ENCODE data around the gene GUCD1.

Gene GUCD1

DNA sequence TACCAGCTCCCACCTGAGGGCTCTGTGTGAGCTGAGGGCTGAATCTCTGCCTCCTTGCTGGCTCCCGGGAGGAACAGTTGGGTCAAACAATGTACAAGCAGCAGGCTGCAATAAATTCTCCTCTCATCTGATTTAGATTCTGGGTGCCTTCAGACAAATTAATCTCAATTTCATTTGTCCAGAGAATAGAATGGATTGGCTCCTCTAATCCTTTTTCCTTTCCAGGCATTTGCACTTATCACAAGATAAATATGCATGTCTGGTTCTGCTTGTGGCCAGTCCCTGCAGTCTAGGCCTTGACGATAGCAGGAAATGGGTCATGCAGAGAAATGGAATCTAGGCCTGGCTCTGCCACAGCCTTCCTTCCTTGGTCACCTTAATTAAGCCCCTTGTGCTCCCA lies 31.1 kb downstream of the GUCD1 start:
- DNase-seq = no peak

DNA sequence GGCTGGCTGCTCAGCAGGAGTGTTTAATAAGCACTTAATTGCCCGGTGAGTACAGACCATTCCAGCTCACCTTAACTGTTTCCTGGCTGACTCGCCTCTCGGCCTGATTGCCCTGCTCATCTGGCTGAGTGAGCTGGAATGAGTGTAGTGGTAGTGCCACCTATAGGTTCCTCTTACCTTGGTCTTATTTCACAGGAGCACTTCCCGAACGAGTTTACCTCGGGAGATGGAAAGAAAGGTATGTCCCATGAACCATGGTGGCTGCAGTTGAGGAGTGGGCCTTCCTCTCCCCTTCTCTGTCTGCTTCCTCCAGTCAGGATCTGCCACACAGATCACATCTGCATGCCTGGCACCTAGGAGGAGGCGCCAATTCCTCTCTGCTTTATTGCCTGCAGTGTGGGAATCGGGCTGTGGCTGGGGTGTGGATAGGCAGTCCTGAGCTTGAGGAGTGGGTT lies 33.1 kb downstream of the GUCD1 start:
- DNase-seq = peak; percentile 38 to 49

DNA sequence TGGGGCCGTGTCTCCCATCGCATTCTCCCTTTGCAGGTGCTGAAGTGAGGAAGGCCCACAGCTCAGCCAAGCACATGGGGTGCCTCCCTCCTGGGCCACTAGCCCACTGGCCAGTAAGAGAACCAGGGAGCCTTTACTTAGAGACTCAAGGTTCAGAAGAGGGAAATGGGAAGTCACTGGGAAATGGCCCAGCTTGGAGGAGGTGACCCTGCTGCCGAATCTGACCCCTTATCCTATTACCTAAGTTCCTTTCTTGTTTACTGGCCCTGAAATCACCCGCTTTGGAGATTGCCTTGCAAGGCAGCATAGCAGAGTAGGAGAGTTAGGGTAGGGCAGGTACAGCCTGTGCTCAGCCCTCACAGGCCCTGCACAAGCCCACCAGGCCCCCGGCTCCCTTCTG lies 35.4 kb downstream of the GUCD1 start:
- no peak for DNase-seq

DNA sequence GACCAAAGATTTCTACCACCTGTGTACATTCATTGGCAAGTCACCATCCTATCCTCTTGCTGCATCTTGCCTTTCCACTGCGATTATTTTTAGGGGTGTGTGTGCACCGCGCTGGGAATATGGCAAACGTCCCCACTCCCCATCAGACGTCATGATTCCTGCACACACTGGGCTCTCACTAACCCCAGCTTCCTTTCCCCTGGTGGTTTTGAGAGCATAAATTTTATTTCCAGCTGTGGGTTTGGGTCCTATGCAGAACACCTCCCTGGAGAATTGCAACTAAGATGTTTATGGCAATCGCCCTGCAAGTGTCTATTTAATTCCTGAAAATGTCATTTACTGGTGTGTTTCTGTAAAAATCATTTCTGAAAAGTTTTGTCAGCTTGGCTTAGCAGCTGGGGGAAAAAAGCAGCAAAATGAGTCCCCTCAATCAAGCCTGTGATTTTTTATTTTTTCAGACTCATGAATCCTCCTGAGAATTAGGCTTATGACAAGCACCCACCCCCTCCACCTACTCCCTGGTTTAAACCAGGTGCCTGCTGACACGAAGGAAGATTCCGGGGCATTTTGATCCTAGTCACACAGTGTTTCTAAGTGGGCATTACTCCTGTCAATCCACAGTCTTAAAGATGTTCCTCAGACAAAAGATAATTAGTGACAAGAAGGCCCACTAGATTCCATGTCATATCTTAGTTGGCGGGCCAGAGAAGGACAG lies 36.0 kb downstream of the GUCD1 start:
- DNase-seq = no peak

DNA sequence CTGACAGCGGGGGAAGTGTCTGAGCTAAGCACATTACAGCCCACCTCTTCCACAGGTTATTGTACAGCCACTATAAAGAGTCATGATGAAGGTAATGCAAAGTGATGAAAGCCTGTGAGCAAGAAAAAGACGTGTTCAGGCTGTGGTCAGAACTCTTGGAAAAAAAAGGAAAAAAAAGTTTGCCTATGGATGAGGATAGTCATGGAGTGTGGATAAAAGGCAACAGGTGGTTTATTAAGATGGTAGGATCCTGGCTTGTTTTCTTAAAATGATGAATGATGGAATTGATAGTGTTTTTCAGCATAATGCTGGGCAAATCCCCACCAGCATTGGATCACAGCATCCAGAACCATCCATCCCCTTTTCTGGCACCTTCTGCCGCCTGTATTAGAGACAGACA lies 36.7 kb downstream of the GUCD1 start:
- no peak for DNase-seq

DNA sequence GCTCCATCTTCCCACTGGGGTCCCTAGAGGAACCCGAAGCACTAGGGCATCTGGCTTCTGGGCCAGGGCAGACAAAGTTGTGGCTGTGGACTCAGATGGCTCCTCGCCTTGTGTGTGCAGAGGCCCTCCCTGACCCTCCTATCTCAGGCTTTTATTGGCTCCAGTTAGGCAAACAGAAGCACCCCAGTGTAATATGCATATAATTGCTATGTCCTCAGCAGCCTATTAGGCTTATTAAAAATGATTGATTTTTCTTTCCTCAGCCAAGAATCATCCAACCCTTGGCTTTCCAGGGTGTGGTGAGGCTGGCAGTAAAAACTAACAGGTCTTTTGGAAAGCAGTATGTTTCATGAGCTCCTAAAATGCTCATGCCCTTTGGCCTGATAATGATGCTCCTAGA lies 37.5 kb downstream of the GUCD1 start:
- no peak for DNase-seq

DNA sequence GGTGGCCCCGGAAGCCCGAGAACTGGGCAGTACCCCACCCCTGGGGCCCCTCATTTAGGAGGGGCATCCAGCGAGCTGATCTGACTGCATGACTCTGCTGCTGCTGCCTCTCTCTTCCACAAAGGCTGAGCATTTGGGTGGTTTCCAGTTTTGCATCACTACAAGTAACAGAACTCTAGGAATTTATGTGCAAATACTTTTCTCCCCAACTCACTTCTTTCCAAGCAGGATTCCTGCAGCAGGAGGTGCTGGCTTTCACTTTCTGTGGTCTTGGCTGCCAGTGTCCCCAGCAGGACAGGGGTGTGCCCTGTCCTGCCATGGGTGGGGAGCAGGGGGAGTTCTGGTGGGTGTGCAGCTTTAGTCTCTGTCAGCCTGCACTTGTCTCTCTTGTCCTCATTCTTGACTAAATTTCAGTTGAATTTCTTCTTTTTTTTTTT lies 38.6 kb downstream of the GUCD1 start:
- DNase-seq = peak in 1 of 2 donors; percentile 39

DNA sequence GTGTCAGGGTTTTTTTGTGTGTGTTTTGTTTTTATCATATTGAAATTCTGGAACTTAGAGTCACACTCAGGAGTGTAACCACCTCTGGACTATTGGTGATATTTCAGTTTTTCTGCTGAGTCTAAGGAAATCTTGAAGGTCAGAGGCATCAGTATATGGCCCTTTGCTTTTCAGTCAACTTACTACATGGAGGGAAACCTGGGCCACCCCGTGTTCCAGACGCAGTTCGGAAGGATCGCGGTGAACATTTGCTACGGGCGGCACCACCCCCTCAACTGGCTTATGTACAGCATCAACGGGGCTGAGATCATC lies 40.0 kb downstream of the GUCD1 start:
- DNase-seq = no peak

DNA sequence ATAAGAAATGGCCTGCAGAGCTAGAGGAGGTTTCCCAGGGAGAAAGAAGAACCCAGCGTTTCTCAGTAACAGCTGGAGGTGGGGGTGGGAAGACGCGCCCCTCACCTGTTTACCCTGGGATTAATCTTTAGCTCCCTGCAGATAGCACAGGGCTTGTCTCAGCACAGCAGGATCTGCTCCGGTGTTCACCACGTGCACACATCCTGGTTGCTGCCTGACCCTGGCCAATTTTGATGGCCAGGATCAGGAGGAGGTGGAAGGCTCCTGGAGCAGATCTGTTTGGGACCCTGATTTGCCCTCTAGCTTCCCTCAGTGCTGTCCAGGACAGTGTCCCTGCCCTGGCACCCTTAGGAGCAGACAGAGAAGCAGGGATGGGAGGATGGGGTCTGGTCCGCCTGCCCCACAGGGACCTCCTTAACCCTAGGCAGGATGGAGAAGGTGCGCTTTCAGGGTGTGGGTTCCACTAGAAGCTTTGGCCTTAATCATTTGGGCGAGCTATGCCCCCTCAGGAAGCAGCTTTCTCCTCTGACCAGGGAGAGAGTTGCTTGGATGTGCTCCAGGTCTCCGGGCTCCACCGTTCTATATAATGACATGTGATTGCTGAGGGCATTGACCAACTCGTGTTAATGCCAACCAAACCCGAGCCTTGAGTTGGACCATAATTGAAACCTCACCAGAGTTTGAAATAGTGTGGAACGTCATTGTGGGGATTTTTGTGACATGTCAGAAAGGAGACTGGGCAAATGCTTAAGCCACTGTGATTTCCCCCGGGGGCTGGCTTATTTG lies 40.5 kb downstream of the GUCD1 start:
- DNase-seq = peak in 1 of 2 donors; percentile 6

DNA sequence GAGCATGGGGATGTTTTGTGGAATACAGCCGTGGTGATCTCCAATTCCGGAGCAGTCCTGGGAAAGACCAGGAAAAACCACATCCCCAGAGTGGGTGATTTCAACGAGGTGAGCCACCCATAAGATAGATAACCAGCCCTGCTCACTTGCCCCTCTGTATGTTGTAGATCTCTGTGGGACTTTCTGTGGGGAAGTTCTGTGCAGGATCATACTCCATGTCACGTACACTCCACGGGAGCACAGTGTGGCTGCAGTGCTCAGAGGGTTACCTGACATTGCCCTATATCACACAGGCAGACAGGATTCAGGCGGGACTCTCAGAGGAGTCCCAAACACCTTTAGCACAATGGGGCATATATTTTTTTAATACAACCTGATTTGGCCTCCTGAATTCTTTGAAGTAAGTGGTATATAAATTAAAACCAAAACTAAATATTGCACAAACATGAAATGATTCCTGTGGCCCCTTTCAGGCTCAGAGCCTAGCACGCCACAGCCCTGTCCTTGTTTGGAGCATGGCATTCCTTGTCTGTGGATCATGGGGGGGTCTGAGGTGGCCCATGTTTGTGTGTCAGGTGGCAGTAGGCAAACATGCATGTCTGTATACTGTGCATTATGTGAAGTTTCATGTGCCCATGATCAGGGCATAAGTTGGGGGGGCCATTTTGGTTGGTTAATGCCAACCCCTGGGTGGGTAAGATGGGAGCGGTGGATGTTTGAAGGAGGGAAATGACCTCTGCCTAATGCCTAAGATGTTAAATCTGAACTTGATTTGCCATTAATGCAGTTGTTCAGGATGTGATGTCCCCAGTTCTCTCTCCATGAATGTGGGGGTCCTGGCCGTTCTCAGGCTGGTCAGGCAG lies 41.3 kb downstream of the GUCD1 start:
- no peak for DNase-seq

DNA sequence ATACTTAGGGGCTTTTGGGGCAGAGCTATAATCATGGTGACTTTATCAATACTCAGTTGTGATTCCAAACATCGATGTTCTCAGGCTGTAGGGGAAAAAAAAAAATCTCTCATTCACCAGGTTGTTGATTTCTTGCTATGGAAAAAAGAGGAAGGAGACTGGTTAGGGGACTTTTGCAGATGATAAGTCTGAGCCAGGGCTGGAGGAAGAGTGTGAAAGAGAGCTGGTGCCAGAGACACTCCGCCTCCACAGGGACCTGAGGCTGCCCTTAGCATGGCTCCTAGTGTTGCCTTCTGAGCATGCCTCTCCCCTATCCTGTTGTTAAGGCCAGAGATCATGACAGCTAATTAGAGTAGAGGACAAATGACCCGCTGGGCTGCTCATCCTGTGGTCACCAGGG lies 42.9 kb downstream of the GUCD1 start:
- DNase-seq = peak in 1 of 2 donors; percentile 49

DNA sequence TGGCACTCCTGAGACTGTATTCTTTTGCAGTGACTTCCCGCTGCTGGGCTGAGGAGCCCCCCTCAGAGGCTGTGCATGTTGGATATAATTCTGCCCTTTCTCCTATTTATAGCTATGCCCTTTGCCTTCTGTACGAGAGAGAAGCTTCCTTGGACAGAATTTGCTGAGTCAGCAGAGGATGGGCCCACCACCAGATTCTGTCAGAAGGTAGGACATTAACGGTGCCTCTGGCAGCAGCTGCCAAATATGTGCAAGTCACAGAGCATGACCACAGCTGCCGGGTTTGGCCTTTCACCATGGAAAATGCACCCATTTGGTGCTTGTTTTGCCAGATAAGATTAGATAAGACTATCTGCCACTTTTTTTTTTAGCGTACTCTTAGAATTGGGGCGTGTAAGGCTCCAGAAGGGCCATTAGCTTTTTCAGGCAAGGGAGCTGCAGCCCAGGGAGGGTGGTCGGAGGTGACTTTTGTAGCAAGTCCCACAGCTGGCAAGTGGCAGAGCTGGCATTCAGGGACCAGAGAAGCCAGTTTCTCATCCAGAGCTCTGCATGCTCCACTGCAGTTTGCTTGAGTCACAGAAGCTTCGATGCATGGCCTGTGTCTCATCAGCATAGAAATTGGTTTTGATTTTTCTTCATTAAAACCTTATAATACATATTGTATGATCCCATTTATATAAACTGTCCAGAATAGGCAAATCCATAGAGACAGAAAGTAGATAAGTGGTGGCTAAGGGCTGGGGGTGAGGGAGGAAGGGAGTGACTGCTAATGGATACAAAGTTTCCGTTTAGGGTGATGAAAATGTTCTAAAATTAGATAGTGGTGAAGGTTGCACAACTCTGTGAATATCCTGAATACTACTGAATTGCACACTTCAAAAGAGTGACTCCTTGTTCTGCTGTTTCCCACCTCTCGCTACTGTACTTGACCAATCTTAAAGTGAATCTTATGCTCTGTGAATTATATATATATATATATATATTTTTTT lies 44.0 kb downstream of the GUCD1 start:
- peak in 1 of 2 donors; percentile 9 for DNase-seq

DNA sequence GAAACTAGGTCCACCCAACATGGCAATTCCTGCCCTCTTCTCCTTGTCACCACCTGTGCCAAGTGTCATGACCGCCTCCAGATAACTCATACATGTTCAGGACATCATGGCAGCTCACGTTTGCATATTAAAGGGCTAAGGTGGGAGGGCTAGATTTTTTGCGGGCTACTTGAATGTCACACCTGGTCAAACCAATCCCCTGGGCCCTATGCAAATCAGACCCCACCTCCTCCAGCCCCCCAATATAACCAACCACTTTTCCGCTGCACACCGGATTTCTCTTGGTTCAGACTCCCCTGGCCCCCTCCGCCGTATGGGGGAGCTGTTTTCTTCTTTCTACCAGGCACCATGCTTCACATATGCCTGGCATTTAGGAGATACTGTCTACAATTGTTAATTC lies 47.2 kb downstream of the GUCD1 start:
- DNase-seq = no peak

DNA sequence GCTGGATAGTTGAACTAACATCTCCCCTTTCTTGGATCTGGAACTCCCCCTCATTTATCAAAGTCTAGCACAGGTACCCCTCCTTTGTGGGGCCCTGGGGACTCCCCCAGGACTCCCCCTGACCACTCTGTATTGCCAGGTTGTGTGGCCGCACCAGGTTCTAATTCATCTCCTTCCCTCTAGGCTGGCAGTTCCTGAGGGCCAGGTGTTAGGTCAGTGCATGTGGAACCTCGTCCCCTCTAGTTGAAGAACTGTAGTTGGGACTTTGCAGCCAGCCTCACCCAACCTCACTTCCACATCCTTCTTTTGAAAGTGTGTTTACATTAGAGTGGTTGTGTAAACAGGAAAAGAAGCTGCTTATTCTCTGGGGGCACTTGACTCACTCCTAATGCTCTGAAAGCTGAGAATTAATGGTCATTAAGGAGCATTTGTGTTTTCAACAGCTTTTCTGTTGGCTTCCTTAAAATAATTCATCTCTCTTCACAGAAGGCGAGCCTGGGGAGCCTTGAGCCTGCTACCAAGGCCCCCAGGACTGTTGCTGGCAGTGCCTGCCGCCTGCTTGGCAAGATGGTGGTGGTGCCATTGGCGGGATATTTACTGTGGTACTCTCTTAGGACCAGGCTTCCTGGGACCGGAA lies 48.0 kb downstream of the GUCD1 start:
- no peak for DNase-seq

DNA sequence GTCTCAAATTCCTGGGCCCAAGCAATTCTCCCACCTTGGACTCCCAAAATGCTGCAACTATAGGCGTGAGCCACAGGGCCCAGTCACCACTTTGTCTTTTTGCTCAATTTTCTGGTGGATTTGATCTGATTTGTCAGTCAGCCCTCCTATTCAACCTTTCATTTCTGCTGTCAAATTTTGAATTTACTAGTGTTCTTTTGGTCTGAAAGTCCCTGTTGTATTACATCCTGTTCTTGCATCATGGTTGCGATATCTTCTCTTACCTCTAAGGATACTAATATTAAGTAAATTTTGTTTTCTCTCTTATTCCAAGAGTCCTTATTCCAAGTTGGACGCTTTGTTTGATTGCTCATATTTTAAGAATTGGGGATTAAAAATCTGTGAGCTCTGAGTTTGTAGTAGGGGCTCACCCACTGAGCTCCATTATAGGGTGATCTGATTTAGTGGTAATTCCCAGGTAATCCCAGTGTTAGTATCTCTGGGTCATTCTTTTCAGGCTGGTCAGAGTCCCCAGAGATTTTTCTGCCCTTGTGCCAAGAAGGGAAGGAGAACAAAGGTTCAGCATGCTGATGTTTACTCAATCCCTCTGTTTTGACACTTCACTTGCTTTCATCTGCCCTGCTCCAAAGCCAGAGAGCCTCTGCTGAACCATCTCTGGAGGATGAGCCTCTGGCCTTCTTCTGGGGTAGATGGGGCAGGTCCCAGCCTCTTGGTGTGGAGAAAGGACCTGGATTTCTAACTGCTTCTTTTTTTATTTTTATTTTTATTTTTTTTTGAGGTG lies 49.8 kb downstream of the GUCD1 start:
- no peak for DNase-seq

DNA sequence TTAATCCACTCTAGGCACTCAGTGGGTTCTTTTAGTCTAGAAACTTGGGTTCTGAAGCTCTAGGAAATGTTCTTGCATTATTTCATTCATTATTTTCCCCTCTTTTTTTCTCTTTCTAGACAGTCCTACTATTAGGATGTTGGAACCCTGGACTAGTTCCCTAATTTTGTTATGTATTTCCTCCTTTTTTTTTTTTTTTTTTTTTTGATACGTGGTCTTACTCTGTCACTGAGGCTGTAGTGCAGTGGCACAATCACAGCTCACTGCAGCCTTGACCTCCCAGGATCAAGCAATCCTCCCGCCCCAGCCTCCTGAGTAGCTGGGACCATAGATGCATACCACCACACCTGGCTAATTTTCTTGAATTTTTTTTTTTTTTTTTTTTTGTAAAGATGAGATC lies 50.4 kb downstream of the GUCD1 start:
- DNase-seq = no peak

DNA sequence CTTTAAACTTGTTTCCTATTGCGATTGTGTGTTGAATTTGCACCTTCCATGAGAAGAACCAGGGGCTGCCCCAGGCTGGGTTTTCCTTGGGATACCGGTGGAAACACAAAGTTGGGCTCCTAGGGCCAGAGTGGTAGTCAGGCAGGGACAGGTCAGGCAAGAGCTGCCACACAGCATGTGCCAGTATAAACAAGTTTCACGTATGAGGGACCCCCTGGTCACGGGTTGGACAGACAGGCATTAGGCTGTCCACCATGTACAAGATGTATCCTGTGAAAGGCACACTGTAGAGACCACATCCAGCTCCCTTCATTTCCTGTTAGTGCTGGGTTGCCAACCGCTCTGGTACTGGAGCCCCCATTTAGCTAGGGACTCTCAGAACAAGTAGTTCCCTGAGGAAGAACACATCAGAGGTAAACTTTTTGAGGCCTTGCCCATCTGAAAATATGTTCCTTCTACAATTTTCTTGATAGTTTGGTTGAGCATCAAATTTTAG lies 51.0 kb downstream of the GUCD1 start:
- no peak for DNase-seq

DNA sequence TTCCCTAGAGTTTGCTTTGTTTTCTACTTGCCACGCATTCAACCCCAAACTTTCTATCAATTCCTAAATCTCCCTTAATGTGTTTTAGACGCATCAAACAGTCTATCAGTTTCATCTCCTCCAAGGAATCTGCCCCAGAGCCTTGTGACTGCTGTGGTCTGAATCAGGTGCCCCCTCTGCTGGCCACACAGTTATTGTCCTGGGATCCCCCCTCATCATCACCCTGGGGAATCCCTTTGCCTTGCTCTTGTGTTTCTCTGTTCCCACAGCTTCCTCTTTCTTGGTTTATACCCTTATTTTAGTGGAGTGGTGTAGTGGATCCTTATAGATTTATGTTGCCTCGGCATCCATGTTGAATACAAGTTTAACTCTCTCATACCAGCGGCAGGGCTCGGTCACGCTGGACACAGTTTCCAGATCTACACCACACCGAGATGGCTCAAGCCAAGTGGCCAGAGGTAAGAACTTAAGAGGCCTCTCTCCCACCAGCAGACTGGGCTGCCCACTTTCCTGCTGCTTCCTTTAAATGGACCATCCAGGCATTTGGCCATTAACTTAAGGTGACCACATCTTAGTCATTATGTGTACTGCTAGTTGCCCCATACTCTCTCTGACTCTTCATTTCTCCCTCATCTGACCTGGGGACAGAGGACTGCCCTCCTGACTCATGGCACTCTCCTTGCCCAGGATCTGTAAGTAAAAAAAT lies 51.6 kb downstream of the GUCD1 start:
- peak; percentile 67 to 83 for DNase-seq

DNA sequence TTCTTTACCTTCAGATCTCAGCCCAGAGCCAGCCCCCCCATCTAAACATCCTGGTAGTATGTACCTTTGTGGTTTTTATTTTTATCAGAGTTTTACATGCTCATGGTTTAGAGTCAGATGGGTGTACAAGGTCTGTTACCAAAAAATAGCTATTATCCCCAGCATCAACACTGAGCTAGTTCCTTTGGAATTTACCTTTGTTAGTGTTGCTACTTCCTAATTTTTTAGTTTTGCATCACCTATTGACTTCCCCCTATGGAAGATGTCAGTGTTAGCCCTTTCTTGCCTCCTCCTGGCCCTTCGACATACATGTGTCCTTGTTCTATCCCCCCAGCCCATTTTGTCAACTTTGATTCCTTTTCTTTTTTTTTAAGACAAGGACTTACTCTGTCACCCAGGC lies 52.4 kb downstream of the GUCD1 start:
- no peak for DNase-seq

DNA sequence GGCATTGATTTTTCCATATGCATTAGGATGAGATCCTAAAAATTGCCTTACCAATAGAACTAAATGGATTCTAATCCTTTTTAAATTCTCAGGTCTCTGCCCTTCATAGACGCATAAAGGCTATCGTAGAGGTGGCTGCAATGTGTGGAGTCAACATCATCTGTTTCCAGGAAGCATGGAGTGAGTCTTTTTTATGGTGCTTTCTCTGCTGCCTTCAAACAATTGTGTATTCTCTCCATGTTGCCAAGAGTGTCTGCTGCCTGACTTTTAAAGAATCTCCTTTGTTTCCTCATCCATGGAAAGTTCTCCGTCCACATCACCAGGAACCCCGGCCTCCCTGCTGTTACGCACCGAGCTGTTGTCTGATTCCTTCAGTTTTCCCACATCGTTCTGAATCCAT lies 52.9 kb downstream of the GUCD1 start:
- DNase-seq = no peak
